ENCODE measurements around the gene KYAT1.

KYAT1 gene

DNA sequence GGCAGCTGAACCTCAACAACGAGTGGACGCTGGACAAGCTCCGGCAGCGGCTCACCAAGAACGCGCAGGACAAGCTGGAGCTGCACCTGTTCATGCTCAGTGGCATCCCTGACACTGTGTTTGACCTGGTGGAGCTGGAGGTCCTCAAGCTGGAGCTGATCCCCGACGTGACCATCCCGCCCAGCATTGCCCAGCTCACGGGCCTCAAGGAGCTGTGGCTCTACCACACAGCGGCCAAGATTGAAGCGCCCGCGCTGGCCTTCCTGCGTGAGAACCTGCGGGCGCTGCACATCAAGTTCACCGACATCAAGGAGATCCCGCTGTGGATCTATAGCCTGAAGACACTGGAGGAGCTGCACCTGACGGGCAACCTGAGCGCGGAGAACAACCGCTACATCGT lies 26.6 kb upstream of the KYAT1 start:
- no peaks in the 10 kb centered on the region for H3K9me3 ChIP-seq (ENCODE audit: control insufficient read depth, low read length)
- 97% methylated on average over 24 of the region's 24 CpGs for WGBS, 2 experiments
- H3K27me3 ChIP-seq (ENCODE audit: control insufficient read depth, insufficient read depth, low read length, poor library complexity, severe bottlenecking): no peaks in the 10 kb centered on the region
- no peak overlapping the region for H3K4me3 ChIP-seq (ENCODE audit: insufficient read depth, low read depth, low read length)
- H3K27ac ChIP-seq (ENCODE audit: insufficient read depth, low read depth, low read length, poor library complexity, severe bottlenecking): no peak overlapping the region
- peaks cover 25% of the 10 kb centered on the region for H3K36me3 ChIP-seq (ENCODE audit: control insufficient read depth, insufficient read depth, low read length)
- H3K4me1 ChIP-seq (ENCODE audit: control insufficient read depth, insufficient read depth, low read length): peaks cover 14% of the 10 kb centered on the region

DNA sequence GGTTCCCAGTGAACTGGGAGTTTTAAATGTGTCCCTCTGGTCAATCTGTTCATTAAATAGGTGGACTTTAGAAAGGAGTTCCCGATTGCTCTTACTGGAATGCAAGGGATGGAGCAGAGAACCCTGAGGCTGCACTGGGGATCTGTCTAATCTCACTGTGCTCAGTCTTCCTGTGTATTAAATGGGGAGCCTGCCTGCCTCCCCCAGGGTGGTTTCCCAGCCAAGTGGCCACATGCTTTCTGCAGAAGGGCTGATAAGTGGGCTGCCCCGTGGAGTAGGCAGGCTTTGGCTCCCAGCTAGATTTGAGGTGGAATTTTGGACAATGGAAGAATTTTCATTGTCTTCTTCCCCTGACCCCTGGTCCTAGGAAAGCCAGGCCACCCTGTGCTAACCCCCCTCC lies 25.0 kb upstream of the KYAT1 start:
- Histone ChIP-seq H3K36me3 (ENCODE audit: control insufficient read depth, insufficient read depth, low read length) (peaks cover 25% of the 10 kb centered on the region), H3K9me3 (ENCODE audit: control insufficient read depth, low read length) (no peaks in the 10 kb centered on the region), H3K27me3 (ENCODE audit: control insufficient read depth, insufficient read depth, low read length, poor library complexity, severe bottlenecking) (no peaks in the 10 kb centered on the region), H3K4me3 (ENCODE audit: insufficient read depth, low read depth, low read length) (no peak overlapping the region), H3K4me1 (ENCODE audit: control insufficient read depth, insufficient read depth, low read length) (peaks cover 6% of the 10 kb centered on the region), H3K27ac (ENCODE audit: insufficient read depth, low read depth, low read length, poor library complexity, severe bottlenecking) (no peak overlapping the region)
- 91 to 92% methylated on average over 2 of the region's 2 CpGs for WGBS, 2 experiments

DNA sequence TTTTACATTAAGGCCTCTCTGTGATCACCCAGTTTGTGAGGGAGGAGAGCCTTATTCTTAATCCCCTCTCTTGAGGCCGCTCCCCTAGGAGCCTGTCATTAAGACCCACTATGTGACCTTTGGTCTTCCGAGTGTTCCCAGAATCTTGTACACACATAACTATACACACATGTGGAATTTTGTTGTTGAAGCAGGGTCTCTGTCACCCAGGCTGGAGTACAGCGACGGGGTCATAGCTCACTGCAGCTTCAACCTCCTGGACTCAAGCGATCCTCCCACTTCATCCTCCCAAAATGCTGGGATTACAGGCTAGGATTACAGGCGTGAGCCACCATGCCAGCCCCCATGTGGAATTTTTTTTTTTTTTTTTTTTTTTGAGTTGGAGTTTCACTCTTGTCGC lies 24.2 kb upstream of the KYAT1 start:
- 89 to 95% methylated on average over 7 of the region's 7 CpGs for WGBS, 2 experiments
- H3K4me1 ChIP-seq (ENCODE audit: control insufficient read depth, insufficient read depth, low read length): no peaks in the 10 kb centered on the region
- H3K27ac ChIP-seq (ENCODE audit: insufficient read depth, low read depth, low read length, poor library complexity, severe bottlenecking): no peak overlapping the region
- H3K36me3 ChIP-seq (ENCODE audit: control insufficient read depth, insufficient read depth, low read length): peaks cover 25% of the 10 kb centered on the region
- H3K4me3 ChIP-seq (ENCODE audit: insufficient read depth, low read depth, low read length): no peak overlapping the region
- H3K27me3 ChIP-seq (ENCODE audit: control insufficient read depth, insufficient read depth, low read length, poor library complexity, severe bottlenecking): no peaks in the 10 kb centered on the region
- H3K9me3 ChIP-seq (ENCODE audit: control insufficient read depth, low read length): no peaks in the 10 kb centered on the region

DNA sequence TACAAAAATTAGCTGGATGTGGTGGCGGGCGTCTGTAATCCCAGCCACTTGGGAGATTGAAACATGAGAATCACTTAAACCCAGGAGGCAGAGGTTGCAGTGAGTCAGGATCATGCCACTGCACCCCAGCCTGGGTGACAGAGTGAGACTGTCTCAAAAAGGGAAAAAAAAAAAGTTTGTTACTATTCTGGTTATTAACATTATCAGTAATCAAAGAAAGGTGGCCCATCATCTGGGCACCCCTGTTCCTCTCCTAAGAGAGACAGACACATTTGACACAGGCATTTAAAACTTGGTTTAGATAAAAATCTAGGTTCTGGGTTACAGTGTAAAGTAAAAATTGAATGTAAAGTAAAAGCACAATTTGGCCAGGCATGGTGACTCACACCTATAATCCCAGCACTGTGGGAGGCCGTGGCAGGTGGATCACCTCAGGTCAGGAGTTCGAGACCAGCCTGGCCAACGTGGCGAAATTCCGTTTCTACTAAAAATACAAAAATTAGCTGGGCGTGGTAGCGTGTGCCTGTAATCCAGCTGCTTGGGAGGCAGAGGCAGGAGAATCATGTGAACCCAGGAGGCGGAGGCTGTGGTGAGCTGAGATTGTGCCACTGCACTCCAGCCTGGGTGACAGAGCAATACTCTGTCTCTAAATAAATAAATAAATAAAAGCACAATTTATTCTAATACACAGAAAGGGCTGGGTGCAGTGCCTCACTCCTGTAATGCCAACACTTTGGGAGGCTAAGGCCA lies 22.3 kb upstream of the KYAT1 start:
- Histone ChIP-seq H3K36me3 (ENCODE audit: control insufficient read depth, insufficient read depth, low read length) (peaks cover 17% of the 10 kb centered on the region), H3K4me1 (ENCODE audit: control insufficient read depth, insufficient read depth, low read length) (no peaks in the 10 kb centered on the region), H3K9me3 (ENCODE audit: control insufficient read depth, low read length) (no peaks in the 10 kb centered on the region), H3K27ac (ENCODE audit: insufficient read depth, low read depth, low read length, poor library complexity, severe bottlenecking) (no peak overlapping the region), H3K27me3 (ENCODE audit: control insufficient read depth, insufficient read depth, low read length, poor library complexity, severe bottlenecking) (no peaks in the 10 kb centered on the region), H3K4me3 (ENCODE audit: insufficient read depth, low read depth, low read length) (no peak overlapping the region)
- WGBS, 2 experiments: 93 to 95% methylated on average over 10 of the region's 10 CpGs

DNA sequence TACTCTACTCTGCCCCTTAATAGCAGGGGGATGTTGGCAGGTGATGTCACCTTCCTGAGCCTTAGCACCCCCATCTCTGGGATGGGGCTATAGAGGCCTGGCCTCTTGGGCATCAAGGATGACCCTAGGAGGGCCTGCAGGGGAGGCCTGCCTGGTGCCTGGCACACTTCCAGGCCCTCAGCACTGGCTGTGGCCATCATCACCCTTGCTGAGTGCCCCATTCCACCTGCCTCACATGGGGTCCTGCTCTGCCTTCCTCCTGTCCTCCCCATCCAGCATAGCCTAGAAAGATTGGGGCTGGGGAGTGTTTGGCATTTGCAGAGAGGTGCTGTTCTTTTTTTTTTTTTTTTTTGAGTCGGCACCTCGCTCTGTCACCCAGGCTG lies 21.3 kb upstream of the KYAT1 start:
- Histone ChIP-seq H3K4me1 (ENCODE audit: control insufficient read depth, insufficient read depth, low read length) (no peaks in the 10 kb centered on the region), H3K9me3 (ENCODE audit: control insufficient read depth, low read length) (no peaks in the 10 kb centered on the region), H3K36me3 (ENCODE audit: control insufficient read depth, insufficient read depth, low read length) (peaks cover 7% of the 10 kb centered on the region), H3K27me3 (ENCODE audit: control insufficient read depth, insufficient read depth, low read length, poor library complexity, severe bottlenecking) (no peaks in the 10 kb centered on the region), H3K27ac (ENCODE audit: insufficient read depth, low read depth, low read length, poor library complexity, severe bottlenecking) (no peak overlapping the region), H3K4me3 (ENCODE audit: insufficient read depth, low read depth, low read length) (no peak overlapping the region)
- 84 to 93% methylated on average over 2 of the region's 2 CpGs for WGBS, 2 experiments

DNA sequence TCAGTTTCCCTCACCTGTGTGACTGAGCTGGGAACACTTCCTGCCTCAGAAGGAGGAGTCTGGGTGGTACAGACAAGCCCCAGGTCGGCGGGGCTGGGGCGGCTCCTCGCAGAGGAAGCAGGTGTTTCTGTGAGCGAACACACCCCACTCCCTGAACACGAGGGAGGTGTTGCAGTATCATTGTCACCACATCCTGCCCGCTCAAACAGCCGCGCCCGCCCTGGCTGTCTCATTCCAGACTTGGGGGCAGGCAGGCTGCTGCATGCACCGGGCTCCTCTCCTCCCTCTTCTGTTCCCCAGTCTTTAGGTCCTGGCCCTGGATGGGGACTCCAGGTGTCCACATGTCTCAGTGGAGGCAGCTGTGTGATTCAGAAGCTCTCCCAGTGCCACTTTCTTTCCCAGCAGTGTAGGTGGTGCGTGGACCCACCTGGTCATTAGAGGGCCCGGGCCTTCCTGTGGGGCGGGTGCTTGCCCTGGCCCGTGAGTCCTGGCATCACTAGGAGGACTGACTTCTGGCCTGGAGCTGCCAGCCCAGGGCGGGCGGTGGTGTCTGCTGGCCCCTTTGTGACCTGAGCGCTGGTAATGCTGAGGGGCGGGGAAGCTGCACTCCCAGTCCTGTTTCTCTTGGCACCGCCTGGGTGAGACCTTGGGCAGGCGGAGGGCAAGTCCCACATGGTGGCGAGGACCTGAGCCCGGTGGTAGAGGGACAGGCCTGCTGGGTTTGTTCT lies 20.8 kb upstream of the KYAT1 start:
- H3K27ac ChIP-seq (ENCODE audit: insufficient read depth, low read depth, low read length, poor library complexity, severe bottlenecking): no peak overlapping the region
- no peaks in the 10 kb centered on the region for H3K4me1 ChIP-seq (ENCODE audit: control insufficient read depth, insufficient read depth, low read length)
- WGBS, 2 experiments: 95 to 96% methylated on average over 23 of the region's 23 CpGs
- H3K36me3 ChIP-seq (ENCODE audit: control insufficient read depth, insufficient read depth, low read length): peaks cover 2% of the 10 kb centered on the region
- no peaks in the 10 kb centered on the region for H3K9me3 ChIP-seq (ENCODE audit: control insufficient read depth, low read length)
- no peak overlapping the region for H3K4me3 ChIP-seq (ENCODE audit: insufficient read depth, low read depth, low read length)
- no peaks in the 10 kb centered on the region for H3K27me3 ChIP-seq (ENCODE audit: control insufficient read depth, insufficient read depth, low read length, poor library complexity, severe bottlenecking)

DNA sequence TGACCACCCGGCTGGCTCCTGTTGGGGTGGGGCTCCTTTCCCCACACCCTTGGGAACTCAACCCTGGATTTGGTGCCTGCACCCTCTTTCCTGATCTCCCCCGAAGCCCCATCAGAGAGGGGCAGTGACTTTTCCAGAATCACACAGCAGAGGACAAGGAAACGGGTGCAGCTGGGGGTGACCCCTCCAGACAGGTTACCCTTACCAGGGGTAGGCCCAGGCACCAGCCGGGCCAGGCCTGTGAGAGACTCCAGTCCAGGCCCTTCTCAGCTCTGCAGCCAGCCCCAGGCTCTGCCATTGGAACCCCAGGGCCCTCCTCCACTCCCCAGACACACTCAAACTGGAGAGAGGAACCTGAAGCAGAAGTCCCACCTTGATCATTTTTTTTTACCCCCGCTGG lies 20.1 kb upstream of the KYAT1 start:
- no peaks in the 10 kb centered on the region for H3K27me3 ChIP-seq (ENCODE audit: control insufficient read depth, insufficient read depth, low read length, poor library complexity, severe bottlenecking)
- H3K4me3 ChIP-seq (ENCODE audit: insufficient read depth, low read depth, low read length): no peak overlapping the region
- H3K9me3 ChIP-seq (ENCODE audit: control insufficient read depth, low read length): no peaks in the 10 kb centered on the region
- H3K36me3 ChIP-seq (ENCODE audit: control insufficient read depth, insufficient read depth, low read length): no peaks in the 10 kb centered on the region
- H3K27ac ChIP-seq (ENCODE audit: insufficient read depth, low read depth, low read length, poor library complexity, severe bottlenecking): no peak overlapping the region
- 94 to 97% methylated on average over 5 of the region's 5 CpGs for WGBS, 2 experiments
- H3K4me1 ChIP-seq (ENCODE audit: control insufficient read depth, insufficient read depth, low read length): no peaks in the 10 kb centered on the region

DNA sequence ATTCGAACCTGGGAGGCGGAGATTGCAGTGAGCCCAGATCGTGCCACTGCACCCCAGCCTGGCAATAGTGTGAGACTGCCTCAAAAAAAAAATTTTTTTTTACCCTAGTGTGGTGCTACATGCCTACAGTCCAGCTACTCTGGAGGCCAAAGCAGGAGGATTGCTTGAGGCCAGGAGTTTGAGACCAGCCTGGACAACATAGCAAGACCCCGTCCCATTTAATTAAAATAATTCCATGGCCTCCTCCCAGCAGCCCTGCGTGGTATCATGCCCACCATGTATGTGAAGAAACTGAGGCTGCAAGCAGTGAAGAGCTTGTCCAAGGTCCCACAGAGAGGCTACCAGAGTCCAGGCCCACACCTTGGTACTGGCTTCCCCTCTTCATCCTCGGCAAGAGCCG lies 19.6 kb upstream of the KYAT1 start:
- H3K27me3 ChIP-seq (ENCODE audit: control insufficient read depth, insufficient read depth, low read length, poor library complexity, severe bottlenecking): no peaks in the 10 kb centered on the region
- H3K4me1 ChIP-seq (ENCODE audit: control insufficient read depth, insufficient read depth, low read length): no peaks in the 10 kb centered on the region
- 93 to 94% methylated on average over 7 of the region's 7 CpGs for WGBS, 2 experiments

DNA sequence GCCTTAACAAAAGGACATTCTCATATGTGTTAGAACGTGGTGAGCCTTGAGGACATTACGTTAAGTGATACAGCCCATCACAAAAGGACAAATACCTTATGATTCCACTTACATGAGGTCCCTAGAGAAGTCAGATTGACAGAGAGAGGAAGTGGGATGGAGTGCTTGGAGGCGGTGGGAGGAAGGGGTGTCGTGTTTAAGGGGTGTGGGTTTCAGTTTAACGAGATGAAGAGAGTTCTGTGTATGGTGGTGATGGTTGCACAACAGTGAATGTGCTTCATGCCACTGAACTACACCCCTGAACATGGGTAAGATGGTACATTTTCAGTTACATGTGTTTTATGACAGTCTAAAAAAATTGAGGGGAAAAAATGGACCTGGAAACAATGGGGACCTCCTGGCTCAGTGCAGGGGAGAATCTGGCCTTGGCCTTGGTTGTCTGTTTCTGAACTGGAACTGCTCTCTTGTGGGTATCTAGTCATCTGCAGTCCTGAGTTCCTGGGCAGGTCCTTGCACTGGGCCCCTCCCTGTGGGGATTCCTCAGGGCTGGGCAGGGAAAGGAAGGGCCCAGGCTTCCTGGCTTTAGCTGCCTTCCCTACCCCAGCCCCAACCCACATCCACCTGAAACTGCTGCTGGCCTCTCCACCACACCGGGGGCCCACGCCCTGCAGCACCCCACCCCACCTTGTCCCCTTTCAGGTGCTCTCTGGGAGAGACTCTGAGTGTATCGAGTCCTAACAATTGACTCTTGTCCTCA lies 18.0 kb upstream of the KYAT1 start:
- 94 to 95% methylated on average over 8 of the region's 8 CpGs for WGBS, 2 experiments
- no peaks in the 10 kb centered on the region for H3K9me3 ChIP-seq (ENCODE audit: control insufficient read depth, low read length)
- H3K4me1 ChIP-seq (ENCODE audit: control insufficient read depth, insufficient read depth, low read length): peaks cover 4% of the 10 kb centered on the region
- H3K36me3 ChIP-seq (ENCODE audit: control insufficient read depth, insufficient read depth, low read length): no peaks in the 10 kb centered on the region
- H3K27me3 ChIP-seq (ENCODE audit: control insufficient read depth, insufficient read depth, low read length, poor library complexity, severe bottlenecking): no peaks in the 10 kb centered on the region
- no peak overlapping the region for H3K27ac ChIP-seq (ENCODE audit: insufficient read depth, low read depth, low read length, poor library complexity, severe bottlenecking)
- no peak overlapping the region for H3K4me3 ChIP-seq (ENCODE audit: insufficient read depth, low read depth, low read length)

More for the DNA sequence above, 19.6 kb upstream of the KYAT1 start:
- no peak overlapping the region for H3K27ac ChIP-seq (ENCODE audit: insufficient read depth, low read depth, low read length, poor library complexity, severe bottlenecking)
- H3K4me3 ChIP-seq (ENCODE audit: insufficient read depth, low read depth, low read length): no peak overlapping the region
- H3K36me3 ChIP-seq (ENCODE audit: control insufficient read depth, insufficient read depth, low read length): no peaks in the 10 kb centered on the region
- no peaks in the 10 kb centered on the region for H3K9me3 ChIP-seq (ENCODE audit: control insufficient read depth, low read length)

Data from ectodermal cell (in vitro differentiated cells).